Testis (tissue), 3 donors: ENCODE measurements around the gene HJV. TPM values are rescaled to one million over a fixed set of nuclear protein-coding genes. Genes with fewer than 3 reads are reported as not detected.
"Not testable (repeated sequence)": the region's sequence is repeated elsewhere in the genome, so short reads cannot be mapped to it uniquely, and the experiment has no call there.

Experiments
- DNase-seq: peaks from one replicate; pipeline ENCODE4 v3.0.0-alpha.2; 2019
- H3K27ac ChIP-seq, 2 donors: fragments of 200-600 bp; sonication (generic); one replicate each; pipeline ENCODE4 v1.5.1; 2019
- H3K27me3 ChIP-seq: fragments of 200-600 bp; sonication (generic); one replicate; pipeline ENCODE4 v1.5.1; 2019
- H3K36me3 ChIP-seq: fragments of 200-600 bp; sonication (generic); one replicate; pipeline ENCODE4 v1.5.1; 2017; ENCODE audit warnings: low read depth; ENCODE audit errors: missing control alignments
- H3K4me1 ChIP-seq: fragments of 200-600 bp; sonication (generic); one replicate; pipeline ENCODE4 v1.5.1; 2019
- H3K4me3 ChIP-seq, 2 donors: fragments of 200-600 bp; sonication (generic); one replicate each; pipeline ENCODE4 v1.5.1; 2017 to 2019
- H3K9me3 ChIP-seq: fragments of 200-600 bp; sonication (generic); one replicate; pipeline ENCODE4 v1.5.1; 2017
- POLR2A ChIP-seq: fragments of 450-650 bp; IDR thresholded peaks from one replicate; pipeline ENCODE4 v1.6.1; 2017; ENCODE audit warnings: antibody characterized with exemption, mild to moderate bottlenecking, moderate library complexity
- WGBS, 2 donors: methylation state at CpG; one replicate each; pipeline ENCODE4 v1.1.5; 2018; 5-methylcytosine and 5-hydroxymethylcytosine counted together
- intact Hi-C: fragments of 100-400 bp; cut with DNase I; formaldehyde crosslinking; loops from one replicate; pipeline ENCODE4 v1.15.1; 2023; ENCODE audit warnings: low total_unique reads
- polyA plus RNA-seq: library from polyadenylated mRNA; stranded (reverse); fragments of 350-450 nt; fragmentation: Illumina TruSeq; extraction: RNeasy Lipid Tissue Mini Kit (QIAGEN cat#74804); gene quantifications from one replicate; pipeline ENCODE4 v1.2.3, GENCODE V29; 2014; ENCODE audit warnings: low read depth, low replicate concordance; ENCODE audit not compliant: insufficient read depth
- total RNA-seq, 2 donors: library from RNA; depleted of rRNA; stranded (reverse); fragments of >200 nt; gene quantifications; one replicate each; pipeline ENCODE4 v1.2.3, GENCODE V29; 2016
- TF ChIP-seq, protein P1 (sequence below), 3 experiments: fragments of 450-650 bp in 2 of 3; fragments of 200-600 bp in 1 of 3; sonication (generic) in 1 of 3; IDR thresholded peaks; one replicate each; pipeline ENCODE4 v1.5.1; 2016 to 2019; ENCODE audit warnings: antibody characterized with exemption in 3 of 3, mild to moderate bottlenecking in 2 of 3, moderate library complexity in 1 of 3

Gene HJV
- total and polyA plus RNA-seq, 3 donors from 2014 or later = 0.43 to 7.7 TPM; not detected in 1

DNA sequence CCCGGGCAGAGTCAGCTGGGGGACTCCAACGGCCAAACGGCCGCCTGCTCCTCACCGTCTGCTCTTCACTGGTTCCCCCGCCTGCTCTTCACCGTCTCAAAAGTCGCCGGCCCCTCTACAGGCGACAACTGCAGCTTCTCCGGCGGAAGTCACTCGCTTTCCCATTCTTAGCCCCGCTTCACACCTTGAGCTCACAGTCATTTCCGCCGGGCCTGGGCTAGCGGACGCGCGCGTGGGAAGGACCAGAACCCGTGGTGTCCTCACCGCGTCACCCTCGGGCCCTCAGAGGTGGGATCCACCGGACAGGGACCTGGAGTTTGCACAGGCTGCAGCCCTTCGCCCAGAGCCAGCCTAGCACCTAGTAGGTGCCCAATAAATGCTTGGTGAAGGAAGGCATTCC, 27.9 kb upstream of the HJV start:
- H3K27ac ChIP-seq = no peak overlapping the region
- H3K4me3 ChIP-seq = no peak overlapping the region
- intact Hi-C loops = no loop called here
- WGBS, 2 donors = 67 to 74% methylated on average over 22 to 27 of the region's 27 CpGs
- no peak for DNase-seq
- no peaks in the 10 kb centered on the region for H3K9me3 ChIP-seq
- H3K4me1 ChIP-seq = no peaks in the 10 kb centered on the region
- no peaks in the 10 kb centered on the region for H3K27me3 ChIP-seq
- no peak for TF ChIP-seq POLR2A
- TF ChIP-seq, protein P1, sequence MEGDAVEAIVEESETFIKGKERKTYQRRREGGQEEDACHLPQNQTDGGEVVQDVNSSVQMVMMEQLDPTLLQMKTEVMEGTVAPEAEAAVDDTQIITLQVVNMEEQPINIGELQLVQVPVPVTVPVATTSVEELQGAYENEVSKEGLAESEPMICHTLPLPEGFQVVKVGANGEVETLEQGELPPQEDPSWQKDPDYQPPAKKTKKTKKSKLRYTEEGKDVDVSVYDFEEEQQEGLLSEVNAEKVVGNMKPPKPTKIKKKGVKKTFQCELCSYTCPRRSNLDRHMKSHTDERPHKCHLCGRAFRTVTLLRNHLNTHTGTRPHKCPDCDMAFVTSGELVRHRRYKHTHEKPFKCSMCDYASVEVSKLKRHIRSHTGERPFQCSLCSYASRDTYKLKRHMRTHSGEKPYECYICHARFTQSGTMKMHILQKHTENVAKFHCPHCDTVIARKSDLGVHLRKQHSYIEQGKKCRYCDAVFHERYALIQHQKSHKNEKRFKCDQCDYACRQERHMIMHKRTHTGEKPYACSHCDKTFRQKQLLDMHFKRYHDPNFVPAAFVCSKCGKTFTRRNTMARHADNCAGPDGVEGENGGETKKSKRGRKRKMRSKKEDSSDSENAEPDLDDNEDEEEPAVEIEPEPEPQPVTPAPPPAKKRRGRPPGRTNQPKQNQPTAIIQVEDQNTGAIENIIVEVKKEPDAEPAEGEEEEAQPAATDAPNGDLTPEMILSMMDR (IDR thresholded peaks at IDR 0.05) = no peak
- no peaks in the 10 kb centered on the region for H3K36me3 ChIP-seq

DNA sequence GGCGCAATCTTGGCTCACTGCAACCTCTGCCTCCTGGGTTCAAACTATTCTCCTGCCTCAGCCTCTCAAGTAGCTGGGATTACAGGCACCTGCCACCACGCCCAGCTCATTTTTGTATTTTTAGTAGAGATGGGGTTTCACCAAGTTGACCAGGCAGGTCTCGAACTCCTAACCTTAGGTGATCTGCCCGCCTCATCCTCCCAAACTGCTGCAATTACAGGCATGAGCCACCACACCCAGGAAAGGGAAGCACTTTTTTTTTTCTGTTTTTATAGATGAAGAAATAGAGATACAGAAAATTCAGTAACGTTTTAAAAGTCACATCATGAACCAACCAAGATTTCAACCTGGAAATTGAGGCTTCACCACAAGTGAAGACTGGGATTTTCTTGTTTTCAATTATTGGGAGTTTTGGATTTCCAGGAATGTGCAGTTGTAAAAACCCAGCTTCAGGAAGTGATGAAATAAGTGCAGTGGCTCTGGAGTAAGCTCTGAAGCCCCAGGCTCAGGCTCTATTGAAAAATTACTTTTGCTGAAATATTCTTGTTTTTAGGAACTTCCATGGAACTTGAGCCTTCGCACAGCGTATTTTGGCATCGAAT, 27.1 kb upstream of the HJV start:
- H3K4me1 ChIP-seq, H3K9me3 ChIP-seq, H3K4me3 ChIP-seq, H3K27ac ChIP-seq, DNase-seq, intact Hi-C loops, H3K36me3 ChIP-seq, H3K27me3 ChIP-seq: not testable (repeated sequence)
- WGBS, 2 donors = 67 to 84% methylated on average over 8 of the region's 8 CpGs

DNA sequence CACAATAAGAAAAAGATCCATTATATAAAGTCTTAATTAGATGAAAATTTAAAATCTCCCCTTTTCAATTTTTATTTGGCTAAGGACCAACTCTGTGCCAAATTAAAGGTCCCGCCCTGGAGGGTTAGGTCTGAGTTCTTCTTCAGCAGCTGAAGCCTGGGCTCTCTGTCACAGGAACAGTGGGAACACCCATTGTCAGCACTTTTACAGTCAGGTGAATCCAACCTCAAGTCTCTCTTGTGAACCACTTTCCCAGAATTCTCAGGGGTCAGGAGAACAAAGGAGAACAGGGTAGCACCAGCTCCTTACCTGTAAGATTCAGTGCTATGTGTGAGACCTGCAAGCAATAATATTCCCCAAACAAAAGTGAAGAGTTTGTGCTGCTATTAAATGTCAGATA, 25.1 kb upstream of the HJV start:
- Histone ChIP-seq H3K27ac (no peak overlapping the region), H3K27me3 (no peaks in the 10 kb centered on the region), H3K9me3 (no peaks in the 10 kb centered on the region), H3K4me3 (no peak overlapping the region), H3K4me1 (no peaks in the 10 kb centered on the region), H3K36me3 (no peaks in the 10 kb centered on the region)
- intact Hi-C loops = no loop called here
- no peak for TF ChIP-seq POLR2A
- TF ChIP-seq, protein P1 (IDR thresholded peaks at IDR 0.05) = no peak
- 95 to 97% methylated on average over 1 of the region's 1 CpG for WGBS, 2 donors
- no peak for DNase-seq

DNA sequence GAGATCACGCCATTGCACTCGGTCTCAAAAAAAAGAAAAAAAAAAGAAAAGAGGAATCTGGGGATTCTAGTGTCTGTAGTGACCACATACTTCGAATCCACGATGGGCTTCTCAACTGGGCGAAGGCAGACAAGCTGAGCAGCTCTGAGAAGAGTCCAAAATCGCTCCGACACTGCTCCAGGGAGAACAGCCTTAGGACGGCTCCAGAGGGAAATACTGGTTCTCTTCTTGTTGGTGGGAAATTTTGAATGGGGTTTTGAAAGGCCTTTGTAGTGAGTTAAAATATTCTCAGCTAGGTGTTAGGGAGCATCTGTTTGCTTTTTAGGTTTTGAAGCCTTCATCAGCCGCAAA, 18.3 kb upstream of the HJV start:
- 12 to 31% methylated on average over 9 of the region's 9 CpGs for WGBS, 2 donors
- Histone ChIP-seq H3K27ac (peak overlapping the region; percentile 98), H3K4me3 (peak overlapping the region; percentile 56 to 81), H3K27me3 (no peaks in the 10 kb centered on the region), H3K4me1 (no peaks in the 10 kb centered on the region), H3K9me3 (no peaks in the 10 kb centered on the region), H3K36me3 (no peaks in the 10 kb centered on the region)
- no peak for DNase-seq
- intact Hi-C loops = no loop called here
- TF ChIP-seq, protein P1 (IDR thresholded peaks at IDR 0.05) = no peak
- TF ChIP-seq POLR2A = no peak

DNA sequence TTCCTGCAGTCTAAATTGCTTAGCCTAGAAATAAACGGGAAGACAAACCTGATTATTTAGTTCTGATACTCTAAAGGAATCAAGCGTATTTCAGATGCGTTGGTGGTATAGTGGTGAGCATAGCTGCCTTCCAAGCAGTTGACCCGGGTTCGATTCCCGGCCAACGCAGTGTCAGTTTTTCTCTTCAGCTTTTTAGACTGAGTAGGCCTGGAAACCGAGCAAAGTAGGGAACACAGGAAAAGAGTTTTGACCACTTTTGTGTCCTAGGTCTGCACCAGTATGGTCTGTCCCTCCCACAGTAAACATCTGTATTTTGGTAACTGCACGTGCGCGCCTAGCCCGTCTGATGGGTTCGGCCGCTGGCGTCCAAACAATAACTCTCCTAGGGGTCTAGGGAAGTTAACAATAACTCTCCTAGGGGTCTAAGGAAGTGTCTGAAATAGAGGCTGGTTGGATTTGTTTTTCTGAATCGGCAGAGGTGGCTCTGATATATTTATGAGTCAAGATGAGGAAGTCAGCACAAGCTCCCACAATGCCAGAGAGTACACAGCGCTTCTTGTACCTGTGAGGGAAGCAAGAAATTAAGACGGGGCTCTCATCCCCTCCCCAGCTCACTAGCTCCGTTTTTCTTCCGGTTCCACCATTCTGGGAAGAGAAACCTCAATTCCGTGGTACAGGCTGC, 15.6 kb upstream of the HJV start:
- DNase-seq = peak; percentile 85
- WGBS, 2 donors = 0 to 1% methylated on average over 21 of the region's 21 CpGs
- Histone ChIP-seq H3K4me1 (no peaks in the 10 kb centered on the region), H3K36me3 (no peaks in the 10 kb centered on the region), H3K4me3 (peak overlapping the region; percentile 56 to 81), H3K27ac (peak overlapping the region; percentile 98), H3K9me3 (no peaks in the 10 kb centered on the region), H3K27me3 (no peaks in the 10 kb centered on the region)
- no peak for TF ChIP-seq POLR2A
- TF ChIP-seq, protein P1 (IDR thresholded peaks at IDR 0.05) = no peak
- intact Hi-C loops = no loop called here
